Medulla oblongata (tissue), 1 donor: ENCODE data around the gene NEURL1B.
A peak's percentile ranks its signal among the peaks of the same experiment; 100 is the strongest.

Experiments used
- DNase-seq: peaks from one replicate; pipeline ENCODE4 v3.0.0-alpha.2; 2015; ENCODE audit errors: extremely low spot score

Gene NEURL1B

GRCh38 chr5:172714491-172715420, 73.7 kb downstream of the NEURL1B start:
- peak; percentile 83 for DNase-seq

- no peak for DNase-seq
These were observed 74.3 kb downstream of the NEURL1B start for GRCh38 chr5:172715421-172715780.

GRCh38 chr5:172715931-172716682, 75.0 kb downstream of the NEURL1B start:
- DNase-seq = no peak

- peak; percentile 87 for DNase-seq
These were observed 75.8 kb downstream of the NEURL1B start for GRCh38 chr5:172716796-172717313.

- no peak for DNase-seq
These were observed 76.6 kb downstream of the NEURL1B start for GRCh38 chr5:172717481-172718195.

GRCh38 chr5:172718527-172719114, 77.6 kb downstream of the NEURL1B start:
- no peak for DNase-seq

GRCh38 chr5:172719211-172719610, 78.1 kb downstream of the NEURL1B start:
- no peak for DNase-seq

GRCh38 chr5:172720655-172721054, 79.6 kb downstream of the NEURL1B start:
- no peak for DNase-seq

- no peak for DNase-seq
These were observed 80.6 kb downstream of the NEURL1B start for GRCh38 chr5:172721455-172722326.

GRCh38 chr5:172722327-172722815, 81.3 kb downstream of the NEURL1B start:
- no peak for DNase-seq

- DNase-seq = peak; percentile 88
These were observed 82.4 kb downstream of the NEURL1B start for GRCh38 chr5:172723508-172723907.

- DNase-seq = peak; percentile 64
These were observed 83.5 kb downstream of the NEURL1B start for GRCh38 chr5:172724242-172725183.

- no peak for DNase-seq
These were observed 84.2 kb downstream of the NEURL1B start for GRCh38 chr5:172725273-172725672.

- DNase-seq = no peak
These were observed 84.7 kb downstream of the NEURL1B start for GRCh38 chr5:172725785-172726184.

- no peak for DNase-seq
These were observed 85.9 kb downstream of the NEURL1B start for GRCh38 chr5:172726966-172727365.

- DNase-seq = no peak
These were observed 86.5 kb downstream of the NEURL1B start for GRCh38 chr5:172727551-172727950.

- DNase-seq = no peak
These were observed 87.6 kb downstream of the NEURL1B start for GRCh38 chr5:172728481-172729241.

GRCh38 chr5:172729588-172729987, 88.5 kb downstream of the NEURL1B start:
- no peak for DNase-seq
